Activated CD8-positive, alpha-beta memory T cell treated with anti-CD3 and anti-CD28 coated beads for 36 hours (primary cell): ENCODE measurements around the gene FNBP1L. TPM values are rescaled to one million over a fixed set of nuclear protein-coding genes. Genes with fewer than 3 reads are reported as not detected.

Experiments used
- CTCF ChIA-PET: fragments of 350-600 bp; sonication (Branson Sonifier 250); formaldehyde crosslinking; loops from one replicate; lab custom pipeline; 2021; ENCODE audit warnings: antibody characterized with exemption; lab: Charles Lee
- POLR2A ChIA-PET: fragments of 350-600 bp; sonication (Branson Sonifier 250); formaldehyde crosslinking; loops from one replicate; lab custom pipeline; 2021; ENCODE audit warnings: antibody characterized with exemption; lab: Charles Lee
- total RNA-seq, 2 experiments: library from RNA; stranded (reverse); gene quantifications; one replicate each; pipeline ENCODE4 v1.2.3, GENCODE V29; 2021

FNBP1L gene
- under 1 TPM; 0.65 to 0.67 TPM for total RNA-seq

- POLR2A ChIA-PET, result no interaction called here
- CTCF ChIA-PET, result interaction anchor here (1.4 kb wide), 1 partner anchor 182 kb away, joined by 3 read pairs; no protein-coding TSS in a partner anchor
Measured at GRCh38 chr1:93447481-93448291, at the start of gene FNBP1L. TSS of gene FNBP1L (plus strand) at chr1:93448118. CDS start at chr1:93448282, 164 bp downstream.

GRCh38 chr1:93399781-93400180 lies 48.1 kb upstream of the FNBP1L start:
- CTCF ChIA-PET, result no interaction called here
- POLR2A ChIA-PET, result no interaction called here

- CTCF ChIA-PET, result no interaction called here
- POLR2A ChIA-PET, result no interaction called here
Measured at GRCh38 chr1:93408203-93408602, 39.7 kb upstream of the FNBP1L start.

GRCh38 chr1:93411000-93411399 lies 36.9 kb upstream of the FNBP1L start:
- ChIA-PET POLR2A (no interaction called here), CTCF (no interaction called here)

- ChIA-PET CTCF (no interaction called here), POLR2A (no interaction called here)
Measured at GRCh38 chr1:93414749-93415148, 33.2 kb upstream of the FNBP1L start.

GRCh38 chr1:93415296-93415695 lies 32.6 kb upstream of the FNBP1L start:
- POLR2A ChIA-PET, result no interaction called here
- CTCF ChIA-PET, result no interaction called here

- ChIA-PET CTCF (no interaction called here), POLR2A (no interaction called here)
Measured at GRCh38 chr1:93416183-93416582, 31.7 kb upstream of the FNBP1L start.

- ChIA-PET POLR2A (no interaction called here), CTCF (no interaction called here)
Measured at GRCh38 chr1:93419344-93419743, 28.6 kb upstream of the FNBP1L start.

GRCh38 chr1:93420400-93420799 lies 27.5 kb upstream of the FNBP1L start:
- ChIA-PET POLR2A (no interaction called here), CTCF (no interaction called here)

GRCh38 chr1:93426181-93426580 lies 21.7 kb upstream of the FNBP1L start:
- ChIA-PET POLR2A (no interaction called here), CTCF (no interaction called here)

GRCh38 chr1:93427656-93428055 lies 20.3 kb upstream of the FNBP1L start:
- POLR2A ChIA-PET, result no interaction called here
- CTCF ChIA-PET, result no interaction called here

- ChIA-PET POLR2A (no interaction called here), CTCF (no interaction called here)
Measured at GRCh38 chr1:93433407-93433961, 14.4 kb upstream of the FNBP1L start.

- ChIA-PET CTCF (no interaction called here), POLR2A (interaction anchor here (0.6 kb wide), 1 partner anchor 354 kb away, joined by 3 read pairs; no protein-coding TSS in a partner anchor)
Measured at GRCh38 chr1:93434088-93434487, 13.8 kb upstream of the FNBP1L start.

- POLR2A ChIA-PET, result no interaction called here
Measured at GRCh38 chr1:93434987-93435386, 12.9 kb upstream of the FNBP1L start.

GRCh38 chr1:93435443-93435842 lies 12.5 kb upstream of the FNBP1L start:
- CTCF ChIA-PET, result interaction anchor here (1.1 kb wide), 1 partner anchor 196 kb away, joined by 3 read pairs; no protein-coding TSS in a partner anchor
- POLR2A ChIA-PET, result no interaction called here

More at GRCh38 chr1:93434987-93435386, 12.9 kb upstream of the FNBP1L start:
- CTCF ChIA-PET, result interaction anchor here (1.1 kb wide), 1 partner anchor 196 kb away, joined by 3 read pairs; no protein-coding TSS in a partner anchor

- CTCF ChIA-PET, result no interaction called here
- POLR2A ChIA-PET, result no interaction called here
Measured at GRCh38 chr1:93436496-93436895, 11.4 kb upstream of the FNBP1L start.

GRCh38 chr1:93437976-93438605 lies 9.8 kb upstream of the FNBP1L start:
- POLR2A ChIA-PET, result no interaction called here
- CTCF ChIA-PET, result interaction anchor here (1.0 kb wide), 1 partner anchor 182 kb away, joined by 3 read pairs; no protein-coding TSS in a partner anchor

- CTCF ChIA-PET, result no interaction called here
Measured at GRCh38 chr1:93438716-93439115, 9.2 kb upstream of the FNBP1L start.

GRCh38 chr1:93440272-93440671 lies 7.6 kb upstream of the FNBP1L start:
- ChIA-PET CTCF (no interaction called here), POLR2A (no interaction called here)

More at GRCh38 chr1:93438716-93439115, 9.2 kb upstream of the FNBP1L start:
- POLR2A ChIA-PET, result no interaction called here

GRCh38 chr1:93440706-93441105 lies 7.2 kb upstream of the FNBP1L start:
- ChIA-PET CTCF (no interaction called here), POLR2A (no interaction called here)
